HepG2 (cell line): ENCODE measurements around the gene MALRD1. TPM values are rescaled to one million over a fixed set of nuclear protein-coding genes. Genes with fewer than 3 reads are reported as not detected.

Experiments
- ATAC-seq: fragments of 200-7000 bp; cut with Tn5 transposase; 3 replicates; pipeline ENCODE4 v1.9.1; 2020; ENCODE audit warnings: mild to moderate bottlenecking, moderate library complexity
- BruUV-seq: library from RNA; stranded (reverse); fragments of 400-500 nt; replicated peaks from 2 replicates; lab custom pipeline; 2021; lab: Mats Ljungman, UMichigan
- CTCF ChIA-PET: fragments of 300-600 bp; formaldehyde crosslinking; extraction: SDS; loops from one replicate; lab custom pipeline; 2021; ENCODE audit warnings: low total read pairs, inconsistent platforms, low intra/inter-chr PET ratio; lab: Yijun Ruan, JAX
- POLR2A ChIA-PET: fragments of 350-600 bp; sonication (Branson Sonifier 250); formaldehyde crosslinking; loops from one replicate; lab custom pipeline; 2020; ENCODE audit warnings: antibody characterized with exemption, inconsistent platforms; lab: Yijun Ruan, JAX
- DNase-seq: peaks from one replicate; pipeline ENCODE4 v3.0.0-alpha.2; 2015; ENCODE audit warnings: low spot score
- FAIRE-seq: peaks from 3 replicates; lab custom pipeline; 2011; peaks lifted over from hg19 to GRCh38; lab: Jason Lieb, UNC
- H2AFZ ChIP-seq: one replicate; pipeline ENCODE4 v1.6.1; 2011; ENCODE audit warnings: low read length, inconsistent platforms
- H3K27ac ChIP-seq: fragments of 300-600 bp; 3 replicates; pipeline ENCODE4 v1.8.0; 2011; ENCODE audit warnings: mixed run types, mild to moderate bottlenecking, mixed read lengths, low read length, inconsistent platforms; ENCODE audit not compliant: insufficient read depth; ENCODE audit errors: extremely low read length
- H3K27me3 ChIP-seq, 2 experiments: fragments of 200-600 bp in 1 of 2; 2 replicates in 1 of 2; 3 replicates in 1 of 2; pipeline versions ENCODE4 v1.6.0 to v1.8.0; 2011; ENCODE audit warnings: low read length in 2 of 2, mild to moderate bottlenecking in 2 of 2, moderate library complexity in 2 of 2, inconsistent platforms in 1 of 2; ENCODE audit not compliant: insufficient read depth in 2 of 2, control insufficient read depth in 1 of 2
- H3K36me3 ChIP-seq, 2 experiments: fragments of 200-600 bp in 1 of 2; replicated peaks in 1 of 2; 2 replicates in 1 of 2; 3 replicates in 1 of 2; pipeline versions ENCODE4 v1.5.1 to v1.8.0; 2011; ENCODE audit warnings: low read length in 2 of 2, inconsistent platforms in 1 of 2; ENCODE audit not compliant: insufficient read depth in 2 of 2, control insufficient read depth in 1 of 2
- H3K4me1 ChIP-seq: 2 replicates; pipeline ENCODE4 v1.5.1; 2012; ENCODE audit warnings: low read length, inconsistent platforms; ENCODE audit not compliant: insufficient read depth
- H3K4me2 ChIP-seq: 2 replicates; pipeline ENCODE4 v1.6.0; 2011; ENCODE audit warnings: low read depth, low read length, inconsistent platforms
- H3K4me3 ChIP-seq, 3 experiments: fragments of 200-600 bp in 1 of 3; sonication (generic), shearing (Covaris generic) in 1 of 3; replicated peaks in 1 of 3; 2 replicates each; pipeline ENCODE4 v1.5.1; 2011 to 2016; ENCODE audit warnings: low read length in 3 of 3, inconsistent platforms in 2 of 3, low read depth in 2 of 3, mild to moderate bottlenecking in 2 of 3, control low read depth in 1 of 3, mixed read lengths in 1 of 3; ENCODE audit not compliant: insufficient read depth in 1 of 3
- H3K79me2 ChIP-seq: one replicate; pipeline ENCODE4 v1.6.1; 2011; ENCODE audit warnings: low read length, inconsistent platforms; ENCODE audit not compliant: insufficient read depth
- H3K9ac ChIP-seq: 2 replicates; pipeline ENCODE4 v1.6.0; 2011; ENCODE audit warnings: mild to moderate bottlenecking, low read depth, low read length, inconsistent platforms; ENCODE audit not compliant: insufficient read depth
- H3K9me3 ChIP-seq: 2 replicates; pipeline ENCODE4 v1.5.1; 2012; ENCODE audit warnings: mild to moderate bottlenecking, low read length
- H4K20me1 ChIP-seq: 2 replicates; pipeline ENCODE4 v1.6.0; 2011; ENCODE audit warnings: inconsistent platforms, mild to moderate bottlenecking, low read length, moderate library complexity; ENCODE audit not compliant: insufficient read depth
- FOXP1 ChIP-seq, 2 experiments: fragments of 450-650 bp in 1 of 2; IDR thresholded peaks; 2 replicates each; pipeline ENCODE4 v1.6.1; 2017 to 2018; ENCODE audit warnings: antibody characterized with exemption in 1 of 2
- JUND ChIP-seq: sonication (generic); formaldehyde crosslinking; IDR thresholded peaks from 2 replicates; pipeline ENCODE4 v1.8.0; 2022; ENCODE audit warnings: mild to moderate bottlenecking, missing genetic modification reagents
- POLR2AphosphoS2 ChIP-seq: IDR thresholded peaks from 2 replicates; pipeline ENCODE4 v1.6.1; 2011; ENCODE audit warnings: low read depth, low read length, improper control_type of control experiment
- RAD51 ChIP-seq: fragments of 450-650 bp; IDR thresholded peaks from 2 replicates; pipeline ENCODE4 v1.6.1; 2016; ENCODE audit warnings: borderline replicate concordance
- ZNF329 ChIP-seq: sonication (generic); formaldehyde crosslinking; IDR thresholded peaks from 2 replicates; pipeline ENCODE4 v1.9.0; 2021; ENCODE audit warnings: low read depth, mild to moderate bottlenecking, missing genetic modification reagents
- ZNF430 ChIP-seq: sonication (generic); formaldehyde crosslinking; IDR thresholded peaks from 2 replicates; pipeline ENCODE4 v1.9.0; 2021; ENCODE audit warnings: mild to moderate bottlenecking, missing genetic modification reagents
- ZNF558 ChIP-seq: sonication (generic); formaldehyde crosslinking; IDR thresholded peaks from 2 replicates; pipeline ENCODE4 v1.9.0; 2022; ENCODE audit warnings: mild to moderate bottlenecking, missing genetic modification reagents, borderline replicate concordance
- ZNF629 ChIP-seq: sonication (generic); formaldehyde crosslinking; conservative IDR thresholded peaks from 2 replicates; pipeline ENCODE4 v1.5.0; 2020; ENCODE audit warnings: missing genetic modification reagents
- ZNF703 ChIP-seq: sonication (generic); formaldehyde crosslinking; IDR thresholded peaks from 2 replicates; pipeline ENCODE4 v1.5.1; 2020; ENCODE audit warnings: missing genetic modification reagents, mild to moderate bottlenecking, moderate library complexity, borderline replicate concordance
- ZSCAN12 ChIP-seq: sonication (generic); formaldehyde crosslinking; IDR thresholded peaks from 2 replicates; pipeline ENCODE4 v1.9.0; 2021; ENCODE audit warnings: mild to moderate bottlenecking, missing genetic modification reagents
- in situ Hi-C: cut with HindIII; loops from 2 replicates; pipeline ENCODE4 v1.10.0; 2017; ENCODE audit warnings: low pct_unique_long_range_greater_than_20kb; ENCODE audit not compliant: extremely low pct_ligation_motif_present
- intact Hi-C: fragments of 100-400 bp; cut with micrococcal nuclease; formaldehyde crosslinking; loops from one replicate; pipeline ENCODE4 v1.10.0; 2022; ENCODE audit not compliant: unreplicated experiment
- polyA plus RNA-seq, 8 experiments: library from polyadenylated mRNA; depleted of rRNA in 3 of 8; stranded (reverse) in 7 of 8; unstranded in 1 of 8; fragments of >200 nt; fragmentation: Illumina TruSeq in 4 of 8; extraction: Trizol in 4 of 8; gene quantifications; 2 replicates each; pipeline versions ENCODE4 v1.2.1 to v1.2.3, GENCODE V29; 2011 to 2016; ENCODE audit warnings: low read depth in 4 of 8, missing spikeins in 1 of 8, mixed read lengths in 1 of 8; ENCODE audit not compliant: insufficient read depth in 1 of 8
- total RNA-seq, 5 experiments: library from RNA; depleted of rRNA; stranded (reverse); fragments of >200 nt; fragmentation: Illumina TruSeq; extraction: Trizol; gene quantifications; 2 replicates each; pipeline ENCODE4 v1.2.3, GENCODE V29; 2016; ENCODE audit warnings: low read depth in 1 of 5
- TF ChIP-seq, protein P1 (sequence below): sonication (generic); formaldehyde crosslinking; IDR thresholded peaks from 2 replicates; pipeline ENCODE4 v1.4.0; 2020; ENCODE audit warnings: missing genetic modification reagents
- TF ChIP-seq, protein P2 (sequence below): sonication (generic); formaldehyde crosslinking; IDR thresholded peaks from 2 replicates; pipeline ENCODE4 v1.4.0; 2020; ENCODE audit warnings: missing genetic modification reagents
- TF ChIP-seq, protein P3 (sequence below): sonication (generic); formaldehyde crosslinking; IDR thresholded peaks from 2 replicates; pipeline ENCODE4 v1.4.0; 2020; ENCODE audit warnings: missing genetic modification reagents, borderline replicate concordance
- TF ChIP-seq, protein P4 (sequence below): sonication (generic); formaldehyde crosslinking; IDR thresholded peaks from 2 replicates; pipeline ENCODE4 v1.5.0; 2020; ENCODE audit warnings: mild to moderate bottlenecking, missing genetic modification reagents, moderate library complexity

MALRD1 gene
- total and polyA plus RNA-seq, 2 of the 13 experiments (the other 11 are each of a cell fraction or from before 2014, with no cell fraction given) = 5.7 to 15.4 TPM

DNA sequence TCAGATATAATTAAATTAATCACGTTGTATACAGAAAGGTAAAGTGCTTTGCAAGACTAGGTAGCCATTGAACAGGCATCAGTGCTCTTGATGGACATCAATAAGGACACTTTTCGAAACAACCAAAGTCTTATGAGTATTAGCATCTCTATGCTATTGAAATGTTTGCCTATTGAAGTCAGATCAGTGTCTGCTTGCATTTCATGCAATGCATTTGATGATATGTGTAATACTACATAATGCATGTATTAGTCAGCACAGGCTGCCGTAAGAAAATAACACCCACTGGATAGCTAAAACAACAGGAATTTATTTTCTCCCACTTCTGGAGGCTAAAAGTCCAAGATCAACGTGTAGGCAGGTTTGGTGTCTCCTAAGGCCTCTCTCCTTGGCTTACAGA, 558.4 kb downstream of the MALRD1 start (continued):
- TF ChIP-seq, protein P1, sequence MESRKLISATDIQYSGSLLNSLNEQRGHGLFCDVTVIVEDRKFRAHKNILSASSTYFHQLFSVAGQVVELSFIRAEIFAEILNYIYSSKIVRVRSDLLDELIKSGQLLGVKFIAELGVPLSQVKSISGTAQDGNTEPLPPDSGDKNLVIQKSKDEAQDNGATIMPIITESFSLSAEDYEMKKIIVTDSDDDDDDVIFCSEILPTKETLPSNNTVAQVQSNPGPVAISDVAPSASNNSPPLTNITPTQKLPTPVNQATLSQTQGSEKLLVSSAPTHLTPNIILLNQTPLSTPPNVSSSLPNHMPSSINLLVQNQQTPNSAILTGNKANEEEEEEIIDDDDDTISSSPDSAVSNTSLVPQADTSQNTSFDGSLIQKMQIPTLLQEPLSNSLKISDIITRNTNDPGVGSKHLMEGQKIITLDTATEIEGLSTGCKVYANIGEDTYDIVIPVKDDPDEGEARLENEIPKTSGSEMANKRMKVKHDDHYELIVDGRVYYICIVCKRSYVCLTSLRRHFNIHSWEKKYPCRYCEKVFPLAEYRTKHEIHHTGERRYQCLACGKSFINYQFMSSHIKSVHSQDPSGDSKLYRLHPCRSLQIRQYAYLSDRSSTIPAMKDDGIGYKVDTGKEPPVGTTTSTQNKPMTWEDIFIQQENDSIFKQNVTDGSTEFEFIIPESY = no peak
- TF ChIP-seq POLR2AphosphoS2 (no peak), ZNF329 (CRISPR knock-in tag) (no peak), ZSCAN12 (no peak), JUND (CRISPR knock-in tag) (no peak), ZNF629 (no peak), ZNF430 (CRISPR knock-in tag) (no peak), ZNF558 (CRISPR knock-in tag) (no peak)
- TF ChIP-seq, protein P2, sequence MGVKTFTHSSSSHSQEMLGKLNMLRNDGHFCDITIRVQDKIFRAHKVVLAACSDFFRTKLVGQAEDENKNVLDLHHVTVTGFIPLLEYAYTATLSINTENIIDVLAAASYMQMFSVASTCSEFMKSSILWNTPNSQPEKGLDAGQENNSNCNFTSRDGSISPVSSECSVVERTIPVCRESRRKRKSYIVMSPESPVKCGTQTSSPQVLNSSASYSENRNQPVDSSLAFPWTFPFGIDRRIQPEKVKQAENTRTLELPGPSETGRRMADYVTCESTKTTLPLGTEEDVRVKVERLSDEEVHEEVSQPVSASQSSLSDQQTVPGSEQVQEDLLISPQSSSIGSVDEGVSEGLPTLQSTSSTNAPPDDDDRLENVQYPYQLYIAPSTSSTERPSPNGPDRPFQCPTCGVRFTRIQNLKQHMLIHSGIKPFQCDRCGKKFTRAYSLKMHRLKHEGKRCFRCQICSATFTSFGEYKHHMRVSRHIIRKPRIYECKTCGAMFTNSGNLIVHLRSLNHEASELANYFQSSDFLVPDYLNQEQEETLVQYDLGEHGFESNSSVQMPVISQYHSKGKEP (CRISPR knock-in tag) = no peak

DNA sequence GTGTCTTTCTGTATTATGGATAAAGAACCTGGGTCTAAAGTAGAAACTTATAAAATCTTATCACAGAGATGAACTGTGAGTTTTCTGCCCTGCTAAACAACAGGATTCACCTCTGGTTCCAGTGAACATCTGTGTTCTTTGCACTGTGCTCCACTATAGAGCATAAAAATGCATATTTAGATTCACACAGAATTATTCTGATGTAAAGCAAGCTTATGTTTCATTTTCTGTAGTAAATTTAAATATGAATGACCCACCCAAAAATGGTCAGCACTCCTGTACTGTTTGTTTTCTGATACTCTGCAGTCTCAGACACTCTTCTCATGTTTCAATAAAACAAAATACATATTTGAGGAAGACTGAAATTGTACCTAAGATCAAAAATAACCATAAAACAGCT, 563.2 kb downstream of the MALRD1 start:
- DNase-seq (no peak), ATAC-seq (no peak), FAIRE-seq (no peak)
- H3K9me3 ChIP-seq = peaks cover 18% of the 10 kb centered on the region; the same call in 1 of the 2 replicates
- no peaks in the 10 kb centered on the region for H4K20me1 ChIP-seq
- no peaks in the 10 kb centered on the region for H3K79me2 ChIP-seq
- no peaks in the 10 kb centered on the region for H3K4me1 ChIP-seq
- intact Hi-C loops (no loop called here), in situ Hi-C loops (no loop called here)
- BruUV-seq = no TSS peak
- H3K4me2 ChIP-seq = no peak overlapping the region
- H3K4me3 ChIP-seq = no peak overlapping the region
- 0 out of 5 replicates have a peak, but pooled peaks cover 0 to 3% of the 10 kb centered on the region in 2 experiments for H3K36me3 ChIP-seq
- ChIA-PET POLR2A (no interaction called here), CTCF (no interaction called here)
- no peak overlapping the region for H2AFZ ChIP-seq
- no peak overlapping the region for H3K27ac ChIP-seq
- no peaks in the 10 kb centered on the region for H3K27me3 ChIP-seq
- no peak overlapping the region for H3K9ac ChIP-seq
- no peak for TF ChIP-seq RAD51
- TF ChIP-seq, protein P3, sequence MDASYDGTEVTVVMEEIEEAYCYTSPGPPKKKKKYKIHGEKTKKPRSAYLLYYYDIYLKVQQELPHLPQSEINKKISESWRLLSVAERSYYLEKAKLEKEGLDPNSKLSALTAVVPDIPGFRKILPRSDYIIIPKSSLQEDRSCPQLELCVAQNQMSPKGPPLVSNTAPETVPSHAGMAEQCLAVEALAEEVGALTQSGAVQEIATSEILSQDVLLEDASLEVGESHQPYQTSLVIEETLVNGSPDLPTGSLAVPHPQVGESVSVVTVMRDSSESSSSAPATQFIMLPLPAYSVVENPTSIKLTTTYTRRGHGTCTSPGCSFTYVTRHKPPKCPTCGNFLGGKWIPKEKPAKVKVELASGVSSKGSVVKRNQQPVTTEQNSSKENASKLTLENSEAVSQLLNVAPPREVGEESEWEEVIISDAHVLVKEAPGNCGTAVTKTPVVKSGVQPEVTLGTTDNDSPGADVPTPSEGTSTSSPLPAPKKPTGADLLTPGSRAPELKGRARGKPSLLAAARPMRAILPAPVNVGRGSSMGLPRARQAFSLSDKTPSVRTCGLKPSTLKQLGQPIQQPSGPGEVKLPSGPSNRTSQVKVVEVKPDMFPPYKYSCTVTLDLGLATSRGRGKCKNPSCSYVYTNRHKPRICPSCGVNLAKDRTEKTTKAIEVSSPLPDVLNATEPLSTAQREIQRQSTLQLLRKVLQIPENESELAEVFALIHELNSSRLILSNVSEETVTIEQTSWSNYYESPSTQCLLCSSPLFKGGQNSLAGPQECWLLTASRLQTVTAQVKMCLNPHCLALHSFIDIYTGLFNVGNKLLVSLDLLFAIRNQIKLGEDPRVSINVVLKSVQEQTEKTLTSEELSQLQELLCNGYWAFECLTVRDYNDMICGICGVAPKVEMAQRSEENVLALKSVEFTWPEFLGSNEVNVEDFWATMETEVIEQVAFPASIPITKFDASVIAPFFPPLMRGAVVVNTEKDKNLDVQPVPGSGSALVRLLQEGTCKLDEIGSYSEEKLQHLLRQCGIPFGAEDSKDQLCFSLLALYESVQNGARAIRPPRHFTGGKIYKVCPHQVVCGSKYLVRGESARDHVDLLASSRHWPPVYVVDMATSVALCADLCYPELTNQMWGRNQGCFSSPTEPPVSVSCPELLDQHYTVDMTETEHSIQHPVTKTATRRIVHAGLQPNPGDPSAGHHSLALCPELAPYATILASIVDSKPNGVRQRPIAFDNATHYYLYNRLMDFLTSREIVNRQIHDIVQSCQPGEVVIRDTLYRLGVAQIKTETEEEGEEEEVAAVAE (CRISPR knock-in tag) = no peak
- TF ChIP-seq FOXP1 (IDR thresholded peaks at IDR 0.05) = no peak
- no peak for TF ChIP-seq FOXP1 (CRISPR knock-in tag; IDR thresholded peaks at IDR 0.05)
- TF ChIP-seq, protein P4, sequence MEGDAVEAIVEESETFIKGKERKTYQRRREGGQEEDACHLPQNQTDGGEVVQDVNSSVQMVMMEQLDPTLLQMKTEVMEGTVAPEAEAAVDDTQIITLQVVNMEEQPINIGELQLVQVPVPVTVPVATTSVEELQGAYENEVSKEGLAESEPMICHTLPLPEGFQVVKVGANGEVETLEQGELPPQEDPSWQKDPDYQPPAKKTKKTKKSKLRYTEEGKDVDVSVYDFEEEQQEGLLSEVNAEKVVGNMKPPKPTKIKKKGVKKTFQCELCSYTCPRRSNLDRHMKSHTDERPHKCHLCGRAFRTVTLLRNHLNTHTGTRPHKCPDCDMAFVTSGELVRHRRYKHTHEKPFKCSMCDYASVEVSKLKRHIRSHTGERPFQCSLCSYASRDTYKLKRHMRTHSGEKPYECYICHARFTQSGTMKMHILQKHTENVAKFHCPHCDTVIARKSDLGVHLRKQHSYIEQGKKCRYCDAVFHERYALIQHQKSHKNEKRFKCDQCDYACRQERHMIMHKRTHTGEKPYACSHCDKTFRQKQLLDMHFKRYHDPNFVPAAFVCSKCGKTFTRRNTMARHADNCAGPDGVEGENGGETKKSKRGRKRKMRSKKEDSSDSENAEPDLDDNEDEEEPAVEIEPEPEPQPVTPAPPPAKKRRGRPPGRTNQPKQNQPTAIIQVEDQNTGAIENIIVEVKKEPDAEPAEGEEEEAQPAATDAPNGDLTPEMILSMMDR (CRISPR knock-in tag) = no peak
- TF ChIP-seq ZNF703 (CRISPR knock-in tag) = no peak
